Stimulated activated CD4-positive, alpha-beta T cell treated with anti-CD3 and anti-CD28 coated beads, Interleukin-2, amount 100 ng/mL, for 24 hours (primary cell): ENCODE data around the gene SUMO3.
A peak's percentile ranks its signal among the peaks of the same experiment; 100 is the strongest.

Source experiments
- DNase-seq, 2 donors: peaks; one replicate each; pipeline ENCODE4 v3.0.0-alpha.2; 2020

Gene SUMO3

GRCh38 chr21:44801468-44802395 is 16.1 kb downstream of the SUMO3 start, which contains the start of gene UBE2G2:
TSS of gene UBE2G2 (minus strand) at chr21:44801820. CDS start at chr21:44801748, 72 bp downstream.
- DNase-seq = peak; percentile 89 to 90

GRCh38 chr21:44800971-44801467 is 16.8 kb downstream of the SUMO3 start:
- no peak for DNase-seq

- no peak for DNase-seq
Measured at GRCh38 chr21:44800103-44800502, 17.8 kb downstream of the SUMO3 start.

GRCh38 chr21:44799646-44800045 is 18.2 kb downstream of the SUMO3 start:
- no peak for DNase-seq

GRCh38 chr21:44797775-44798174 is 20.1 kb downstream of the SUMO3 start:
- no peak for DNase-seq

GRCh38 chr21:44795342-44795741 is 22.5 kb downstream of the SUMO3 start:
- no peak for DNase-seq

GRCh38 chr21:44793592-44794374 is 24.1 kb downstream of the SUMO3 start:
- DNase-seq = no peak

- DNase-seq = peak; percentile 39 to 40
Measured at GRCh38 chr21:44792702-44793591, 24.9 kb downstream of the SUMO3 start.

- no peak for DNase-seq
Measured at GRCh38 chr21:44791993-44792392, 25.9 kb downstream of the SUMO3 start.

GRCh38 chr21:44791246-44791645 is 26.6 kb downstream of the SUMO3 start:
- DNase-seq = no peak

GRCh38 chr21:44790368-44790767 is 27.5 kb downstream of the SUMO3 start:
- DNase-seq = no peak

GRCh38 chr21:44789880-44790279 is 28.0 kb downstream of the SUMO3 start:
- no peak for DNase-seq

GRCh38 chr21:44785620-44786335 is 32.1 kb downstream of the SUMO3 start:
- no peak for DNase-seq

GRCh38 chr21:44784810-44785209 is 33.1 kb downstream of the SUMO3 start:
- DNase-seq = no peak

- DNase-seq = no peak
Measured at GRCh38 chr21:44783020-44783696, 34.7 kb downstream of the SUMO3 start.

- DNase-seq = no peak
Measured at GRCh38 chr21:44780767-44781459, 36.9 kb downstream of the SUMO3 start.

GRCh38 chr21:44780137-44780502 is 37.7 kb downstream of the SUMO3 start:
- DNase-seq = no peak

GRCh38 chr21:44779417-44780136 is 38.3 kb downstream of the SUMO3 start:
- DNase-seq = no peak

GRCh38 chr21:44778983-44779382 is 38.9 kb downstream of the SUMO3 start:
- no peak for DNase-seq

- no peak for DNase-seq
Measured at GRCh38 chr21:44778499-44778911, 39.4 kb downstream of the SUMO3 start.
